ENCODE data around the gene TTC29. TPM values are rescaled to one million over a fixed set of nuclear protein-coding genes. Genes with fewer than 3 reads are reported as not detected.
"Not testable (repeated sequence)": the region's sequence is repeated elsewhere in the genome, so short reads cannot be mapped to it uniquely, and the experiment has no call there.

Gene TTC29
- total and polyA plus RNA-seq, 2 donors (not counting 1 experiment from before 2014, with no cell fraction given) = 0.03 TPM; not detected in 1

DNA sequence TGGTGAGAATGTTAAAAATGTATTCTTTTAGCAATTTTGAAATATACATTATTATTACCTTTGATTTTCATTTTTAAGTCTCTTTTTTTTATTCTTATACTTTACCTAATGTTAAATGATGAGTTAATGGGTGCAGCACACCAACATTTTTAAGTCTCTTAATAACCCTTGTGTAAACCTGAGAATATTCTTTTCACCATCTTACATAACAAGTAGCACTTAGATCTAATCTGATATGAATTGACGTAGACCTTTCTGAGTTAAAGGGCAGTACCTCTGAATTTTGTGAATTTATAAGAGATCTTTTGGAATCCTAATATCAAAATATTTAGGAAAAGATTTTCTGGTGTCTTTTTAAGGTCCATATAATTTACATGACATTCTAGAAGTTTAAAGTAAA is 110.6 kb downstream of the TTC29 start:
- H4K20me1 ChIP-seq (ENCODE audit: control insufficient read depth, extremely low read depth, insufficient read depth, low read length) = no peaks in the 10 kb centered on the region
- no peak overlapping the region for H3K4me2 ChIP-seq (ENCODE audit: extremely low read depth, insufficient read depth, low read length)
- H3K36me3 ChIP-seq (ENCODE audit: control insufficient read depth, insufficient read depth, low read length) = no peaks in the 10 kb centered on the region
- H3K4me1 ChIP-seq (ENCODE audit: control insufficient read depth, extremely low read depth, insufficient read depth, low read length) = no peaks in the 10 kb centered on the region
- H3K27ac ChIP-seq (ENCODE audit: insufficient read depth, low read length) = no peak overlapping the region
- DNase-seq (ENCODE audit: low read depth in 2 of 2) = no peak
- no peak for TF ChIP-seq EZH2 (IDR thresholded peaks at IDR 0.05; ENCODE audit: low read length, missing control alignments)
- no peak overlapping the region for H2AFZ ChIP-seq (ENCODE audit: low read length)
- H3K4me3 ChIP-seq (replicated peaks in 1 of 4; ENCODE audit: control extremely low read depth in 1 of 4, insufficient read depth in 1 of 4, low read depth in 3 of 4, low read length in 4 of 4) = no peak overlapping the region
- no peaks in the 10 kb centered on the region for H3K9me3 ChIP-seq (ENCODE audit: control insufficient read depth, insufficient read depth, low read depth, low read length)
- no peak overlapping the region for H3K9ac ChIP-seq (ENCODE audit: insufficient read depth, low read length)
- no peaks in the 10 kb centered on the region for H3K27me3 ChIP-seq (ENCODE audit: control insufficient read depth, insufficient read depth, low read length)
- H3K79me2 ChIP-seq (ENCODE audit: control insufficient read depth, insufficient read depth, low read length) = no peaks in the 10 kb centered on the region

DNA sequence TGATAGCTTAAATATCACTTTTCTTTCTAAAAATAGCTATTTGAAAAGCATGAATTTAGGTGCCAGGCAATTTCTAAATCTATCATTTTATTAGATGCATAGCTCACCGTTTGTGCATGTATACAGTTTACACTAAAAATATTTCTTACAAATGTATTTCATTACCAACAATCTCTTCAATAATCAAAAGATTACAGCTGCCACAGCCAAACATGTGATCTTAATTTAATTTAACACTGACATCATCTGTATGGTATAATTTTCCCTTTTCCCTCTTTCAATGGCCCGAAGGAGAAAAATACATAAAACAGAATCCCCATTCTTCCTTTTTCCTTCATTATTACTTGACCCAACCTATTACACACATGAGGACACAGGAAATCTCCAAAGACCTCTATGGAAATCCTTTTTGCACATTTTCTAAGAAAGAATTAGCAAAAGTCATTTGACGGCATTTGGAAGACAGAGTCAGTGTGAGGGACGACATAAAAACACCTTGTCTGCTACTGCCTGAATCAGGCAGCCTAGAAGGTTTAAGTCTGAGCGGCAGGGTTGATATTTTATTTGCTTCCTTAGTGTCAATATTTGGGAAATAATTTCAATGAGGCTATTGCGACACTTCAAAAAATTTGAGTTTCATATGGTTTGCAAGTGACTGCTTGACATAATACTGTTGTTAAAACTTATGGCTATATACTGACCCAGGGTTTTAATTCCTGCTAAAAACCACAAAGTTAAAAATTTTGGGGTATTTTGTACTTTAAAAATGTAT is 111.2 kb downstream of the TTC29 start:
- H3K27ac ChIP-seq (ENCODE audit: insufficient read depth, low read length) = no peak overlapping the region
- no peaks in the 10 kb centered on the region for H3K27me3 ChIP-seq (ENCODE audit: control insufficient read depth, insufficient read depth, low read length)
- no peak overlapping the region for H2AFZ ChIP-seq (ENCODE audit: low read length)
- H3K9ac ChIP-seq (ENCODE audit: insufficient read depth, low read length) = no peak overlapping the region
- no peak for DNase-seq (ENCODE audit: low read depth in 2 of 2)
- no peak for TF ChIP-seq EZH2 (IDR thresholded peaks at IDR 0.05; ENCODE audit: low read length, missing control alignments)
- TF ChIP-seq, protein P1, sequence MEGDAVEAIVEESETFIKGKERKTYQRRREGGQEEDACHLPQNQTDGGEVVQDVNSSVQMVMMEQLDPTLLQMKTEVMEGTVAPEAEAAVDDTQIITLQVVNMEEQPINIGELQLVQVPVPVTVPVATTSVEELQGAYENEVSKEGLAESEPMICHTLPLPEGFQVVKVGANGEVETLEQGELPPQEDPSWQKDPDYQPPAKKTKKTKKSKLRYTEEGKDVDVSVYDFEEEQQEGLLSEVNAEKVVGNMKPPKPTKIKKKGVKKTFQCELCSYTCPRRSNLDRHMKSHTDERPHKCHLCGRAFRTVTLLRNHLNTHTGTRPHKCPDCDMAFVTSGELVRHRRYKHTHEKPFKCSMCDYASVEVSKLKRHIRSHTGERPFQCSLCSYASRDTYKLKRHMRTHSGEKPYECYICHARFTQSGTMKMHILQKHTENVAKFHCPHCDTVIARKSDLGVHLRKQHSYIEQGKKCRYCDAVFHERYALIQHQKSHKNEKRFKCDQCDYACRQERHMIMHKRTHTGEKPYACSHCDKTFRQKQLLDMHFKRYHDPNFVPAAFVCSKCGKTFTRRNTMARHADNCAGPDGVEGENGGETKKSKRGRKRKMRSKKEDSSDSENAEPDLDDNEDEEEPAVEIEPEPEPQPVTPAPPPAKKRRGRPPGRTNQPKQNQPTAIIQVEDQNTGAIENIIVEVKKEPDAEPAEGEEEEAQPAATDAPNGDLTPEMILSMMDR (conservative IDR thresholded peaks at IDR 0.05 in 1 of 2, IDR thresholded peaks at IDR 0.05 in 1 of 2; ENCODE audit: low read depth in 1 of 2, low read length in 2 of 2) = no peak
- H3K36me3 ChIP-seq (ENCODE audit: control insufficient read depth, insufficient read depth, low read length) = no peaks in the 10 kb centered on the region
- no peaks in the 10 kb centered on the region for H3K79me2 ChIP-seq (ENCODE audit: control insufficient read depth, insufficient read depth, low read length)
- no peak overlapping the region for H3K4me3 ChIP-seq (replicated peaks in 1 of 4; ENCODE audit: control extremely low read depth in 1 of 4, insufficient read depth in 1 of 4, low read depth in 3 of 4, low read length in 4 of 4)
- H3K4me1 ChIP-seq (ENCODE audit: control insufficient read depth, extremely low read depth, insufficient read depth, low read length) = no peaks in the 10 kb centered on the region
- no peaks in the 10 kb centered on the region for H3K9me3 ChIP-seq (ENCODE audit: control insufficient read depth, insufficient read depth, low read depth, low read length)
- no peak overlapping the region for H3K4me2 ChIP-seq (ENCODE audit: extremely low read depth, insufficient read depth, low read length)
- H4K20me1 ChIP-seq (ENCODE audit: control insufficient read depth, extremely low read depth, insufficient read depth, low read length) = no peaks in the 10 kb centered on the region

DNA sequence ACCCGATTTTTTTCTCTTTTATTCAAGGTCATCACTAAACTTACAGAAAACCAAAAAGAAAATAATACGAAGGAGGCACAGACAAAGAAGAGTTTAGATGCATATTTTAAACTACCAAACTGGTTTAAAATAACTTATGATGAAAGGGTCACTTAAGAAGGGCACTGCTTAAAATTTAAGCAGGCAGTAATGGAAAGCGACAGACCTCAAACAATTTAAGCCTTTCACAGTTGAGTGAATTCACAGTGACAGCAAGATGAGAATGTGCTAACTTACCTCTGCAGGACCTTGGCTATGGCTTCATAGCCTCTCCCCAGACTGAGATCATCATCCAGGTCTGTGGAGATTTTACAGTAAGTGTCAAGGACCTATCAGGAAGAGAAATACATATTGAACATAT is 112.1 kb downstream of the TTC29 start:
- no peak overlapping the region for H2AFZ ChIP-seq (ENCODE audit: low read length)
- no peak for DNase-seq (ENCODE audit: low read depth in 2 of 2)
- no peak overlapping the region for H3K4me2 ChIP-seq (ENCODE audit: extremely low read depth, insufficient read depth, low read length)
- H3K9me3 ChIP-seq (ENCODE audit: control insufficient read depth, insufficient read depth, low read depth, low read length) = no peaks in the 10 kb centered on the region
- no peaks in the 10 kb centered on the region for H3K4me1 ChIP-seq (ENCODE audit: control insufficient read depth, extremely low read depth, insufficient read depth, low read length)
- no peak for TF ChIP-seq EZH2 (IDR thresholded peaks at IDR 0.05; ENCODE audit: low read length, missing control alignments)
- TF ChIP-seq, protein P1 (conservative IDR thresholded peaks at IDR 0.05 in 1 of 2, IDR thresholded peaks at IDR 0.05 in 1 of 2; ENCODE audit: low read depth in 1 of 2, low read length in 2 of 2) = no peak
- H3K4me3 ChIP-seq (replicated peaks in 1 of 4; ENCODE audit: control extremely low read depth in 1 of 4, insufficient read depth in 1 of 4, low read depth in 3 of 4, low read length in 4 of 4) = no peak overlapping the region
- no peak overlapping the region for H3K27ac ChIP-seq (ENCODE audit: insufficient read depth, low read length)
- H3K79me2 ChIP-seq (ENCODE audit: control insufficient read depth, insufficient read depth, low read length) = no peaks in the 10 kb centered on the region
- no peaks in the 10 kb centered on the region for H4K20me1 ChIP-seq (ENCODE audit: control insufficient read depth, extremely low read depth, insufficient read depth, low read length)
- H3K9ac ChIP-seq (ENCODE audit: insufficient read depth, low read length) = no peak overlapping the region
- H3K27me3 ChIP-seq (ENCODE audit: control insufficient read depth, insufficient read depth, low read length) = no peaks in the 10 kb centered on the region
- no peaks in the 10 kb centered on the region for H3K36me3 ChIP-seq (ENCODE audit: control insufficient read depth, insufficient read depth, low read length)

DNA sequence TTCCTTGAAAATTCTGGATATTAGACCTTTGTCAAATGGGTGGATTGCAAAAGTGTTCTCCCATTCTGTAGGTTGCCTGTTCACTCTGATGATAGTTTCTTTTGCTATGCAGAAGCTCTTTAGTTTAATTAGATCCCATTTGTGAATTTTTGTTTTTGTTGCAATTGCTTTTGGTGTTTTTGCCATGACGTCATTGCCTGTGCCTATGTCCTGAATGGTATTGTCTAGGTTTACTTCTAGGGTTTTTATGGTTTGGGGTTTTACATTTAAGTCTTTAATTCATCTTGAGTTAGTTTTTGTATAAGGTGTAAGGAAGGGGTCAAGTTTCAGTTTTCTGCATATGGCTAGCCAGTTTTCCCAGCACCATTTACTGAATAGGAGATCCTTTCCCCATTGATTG is 122.7 kb downstream of the TTC29 start:
- not testable (repeated sequence) for DNase-seq (ENCODE audit: low read depth in 2 of 2); H3K9me3 ChIP-seq (ENCODE audit: control insufficient read depth, insufficient read depth, low read depth, low read length); H4K20me1 ChIP-seq (ENCODE audit: control insufficient read depth, extremely low read depth, insufficient read depth, low read length); H3K9ac ChIP-seq (ENCODE audit: insufficient read depth, low read length); H3K4me3 ChIP-seq (replicated peaks in 1 of 4; ENCODE audit: control extremely low read depth in 1 of 4, insufficient read depth in 1 of 4, low read depth in 3 of 4, low read length in 4 of 4); H3K4me2 ChIP-seq (ENCODE audit: extremely low read depth, insufficient read depth, low read length); H2AFZ ChIP-seq (ENCODE audit: low read length); H3K36me3 ChIP-seq (ENCODE audit: control insufficient read depth, insufficient read depth, low read length); H3K27ac ChIP-seq (ENCODE audit: insufficient read depth, low read length); H3K27me3 ChIP-seq (ENCODE audit: control insufficient read depth, insufficient read depth, low read length); H3K4me1 ChIP-seq (ENCODE audit: control insufficient read depth, extremely low read depth, insufficient read depth, low read length); H3K79me2 ChIP-seq (ENCODE audit: control insufficient read depth, insufficient read depth, low read length)

All from fibroblast of lung (primary cell).